ENCODE results near the gene PLCL1.

GRCh38 chr2:198129609-198130008 is 325.2 kb downstream of the PLCL1 start:
- TF ChIP-seq CTCF (IDR thresholded peaks at IDR 0.05) (no peak), ZFX (IDR thresholded peaks at IDR 0.05; ENCODE audit: borderline replicate concordance) (no peak)

Measured in 22Rv1 (cell line).